ENCODE data around the gene UBD. TPM values are rescaled to one million over a fixed set of nuclear protein-coding genes. Genes with fewer than 3 reads are reported as not detected.

Gene UBD
- total and polyA plus RNA-seq, 2 of the 13 experiments (the other 11 are each of a cell fraction or from before 2014, with no cell fraction given): 13.9 to 172 TPM

DNA sequence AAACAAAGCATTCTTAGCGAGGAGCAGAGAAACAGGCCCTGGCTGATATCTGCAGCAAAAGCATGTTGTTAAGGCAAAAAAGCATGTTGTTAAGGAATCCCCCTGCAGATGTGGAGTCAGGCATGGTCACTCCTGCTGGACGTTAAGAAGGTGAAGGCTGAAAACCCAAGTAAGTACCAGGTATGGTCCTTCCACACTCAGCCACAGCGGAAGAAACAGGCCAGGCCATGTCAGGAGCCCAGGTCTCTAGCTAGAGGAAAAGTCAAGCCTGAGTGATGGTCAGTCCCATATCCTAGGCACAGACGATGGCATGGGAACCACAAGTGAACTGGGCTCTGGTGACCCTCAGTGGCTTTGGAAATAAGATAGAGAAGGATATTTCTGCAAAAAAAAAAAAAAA is 39.3 kb downstream of the UBD start:
- no peaks in the 10 kb centered on the region for H3K9me3 ChIP-seq (ENCODE audit: low read length)
- H3K27ac ChIP-seq (ENCODE audit: extremely low read length, insufficient read depth, low read length): no peak overlapping the region
- H2AFZ ChIP-seq (ENCODE audit: low read length): no peak overlapping the region
- ChIA-PET POLR2A (no interaction called here), CTCF (ENCODE audit: low intra/inter-chr PET ratio, low total read pairs) (no interaction called here)
- no peak overlapping the region for H3K9ac ChIP-seq (ENCODE audit: insufficient read depth, low read depth, low read length)
- DNase-seq (ENCODE audit: low spot score): no peak
- in situ Hi-C loops (cut with HindIII; ENCODE audit: extremely low pct_ligation_motif_present, low pct_unique_long_range_greater_than_20kb): no loop called here
- no peak for ATAC-seq
- H3K27me3 ChIP-seq (ENCODE audit: control insufficient read depth in 1 of 2, insufficient read depth in 2 of 2, low read length in 2 of 2): no peaks in the 10 kb centered on the region
- H3K4me2 ChIP-seq (ENCODE audit: low read depth, low read length): no peak overlapping the region
- no TSS peak for BruUV-seq (replicated peaks)
- TF ChIP-seq ZNF446 (CRISPR knock-in tag; IDR thresholded peaks at IDR 0.05) (no peak), HNRNPH1 (optimal IDR thresholded peaks at IDR 0.05; ENCODE audit: low read depth, low read length) (no peak), AGO2 (optimal IDR thresholded peaks at IDR 0.05; ENCODE audit: low read depth, low read length) (no peak), ZNF230 (CRISPR knock-in tag; IDR thresholded peaks at IDR 0.05) (no peak), ELF3 (CRISPR knock-in tag; IDR thresholded peaks at IDR 0.05) (no peak), ZFP36L2 (CRISPR knock-in tag; IDR thresholded peaks at IDR 0.05) (no peak), ZNF274 (CRISPR knock-in tag; IDR thresholded peaks at IDR 0.05) (no peak), PHF20 (CRISPR knock-in tag; IDR thresholded peaks at IDR 0.05) (no peak), ZNF180 (CRISPR knock-in tag; IDR thresholded peaks at IDR 0.05; ENCODE audit: borderline replicate concordance, low read depth) (no peak), HES4 (CRISPR knock-in tag; IDR thresholded peaks at IDR 0.05; ENCODE audit: borderline replicate concordance) (no peak), ELF1 (CRISPR knock-in tag; IDR thresholded peaks at IDR 0.05) (no peak), SP4 (CRISPR knock-in tag; IDR thresholded peaks at IDR 0.05) (no peak), RFXAP (CRISPR knock-in tag; IDR thresholded peaks at IDR 0.05; ENCODE audit: borderline replicate concordance) (no peak), BORCS8-MEF2B (CRISPR knock-in tag; IDR thresholded peaks at IDR 0.05) (no peak), ZNF235 (CRISPR knock-in tag; IDR thresholded peaks at IDR 0.05; ENCODE audit: borderline replicate concordance) (no peak), SRSF9 (IDR thresholded peaks at IDR 0.05; ENCODE audit: borderline replicate concordance, insufficient read depth, low read depth, low read length, poor library complexity, severe bottlenecking) (no peak)
- TF ChIP-seq, protein P1, sequence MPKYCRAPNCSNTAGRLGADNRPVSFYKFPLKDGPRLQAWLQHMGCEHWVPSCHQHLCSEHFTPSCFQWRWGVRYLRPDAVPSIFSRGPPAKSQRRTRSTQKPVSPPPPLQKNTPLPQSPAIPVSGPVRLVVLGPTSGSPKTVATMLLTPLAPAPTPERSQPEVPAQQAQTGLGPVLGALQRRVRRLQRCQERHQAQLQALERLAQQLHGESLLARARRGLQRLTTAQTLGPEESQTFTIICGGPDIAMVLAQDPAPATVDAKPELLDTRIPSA (CRISPR knock-in tag; IDR thresholded peaks at IDR 0.05; ENCODE audit: borderline replicate concordance): no peak
- TF ChIP-seq, protein P2, sequence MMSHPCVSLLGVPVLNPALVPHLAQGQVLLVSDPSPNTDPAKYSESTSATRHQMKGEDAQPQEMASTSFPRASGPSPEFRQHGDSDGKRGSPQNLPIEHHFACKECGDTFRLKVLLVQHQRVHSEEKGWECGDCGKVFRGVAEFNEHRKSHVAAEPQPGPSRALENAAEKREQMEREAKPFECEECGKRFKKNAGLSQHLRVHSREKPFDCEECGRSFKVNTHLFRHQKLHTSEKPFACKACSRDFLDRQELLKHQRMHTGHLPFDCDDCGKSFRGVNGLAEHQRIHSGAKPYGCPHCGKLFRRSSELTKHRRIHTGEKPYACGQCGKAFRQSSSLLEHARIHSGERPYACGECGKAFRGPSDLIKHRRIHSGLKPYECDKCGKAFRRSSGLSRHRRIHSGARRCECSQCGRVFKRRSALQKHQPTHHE (CRISPR knock-in tag; IDR thresholded peaks at IDR 0.05; ENCODE audit: borderline replicate concordance): no peak
- TF ChIP-seq, protein P3, sequence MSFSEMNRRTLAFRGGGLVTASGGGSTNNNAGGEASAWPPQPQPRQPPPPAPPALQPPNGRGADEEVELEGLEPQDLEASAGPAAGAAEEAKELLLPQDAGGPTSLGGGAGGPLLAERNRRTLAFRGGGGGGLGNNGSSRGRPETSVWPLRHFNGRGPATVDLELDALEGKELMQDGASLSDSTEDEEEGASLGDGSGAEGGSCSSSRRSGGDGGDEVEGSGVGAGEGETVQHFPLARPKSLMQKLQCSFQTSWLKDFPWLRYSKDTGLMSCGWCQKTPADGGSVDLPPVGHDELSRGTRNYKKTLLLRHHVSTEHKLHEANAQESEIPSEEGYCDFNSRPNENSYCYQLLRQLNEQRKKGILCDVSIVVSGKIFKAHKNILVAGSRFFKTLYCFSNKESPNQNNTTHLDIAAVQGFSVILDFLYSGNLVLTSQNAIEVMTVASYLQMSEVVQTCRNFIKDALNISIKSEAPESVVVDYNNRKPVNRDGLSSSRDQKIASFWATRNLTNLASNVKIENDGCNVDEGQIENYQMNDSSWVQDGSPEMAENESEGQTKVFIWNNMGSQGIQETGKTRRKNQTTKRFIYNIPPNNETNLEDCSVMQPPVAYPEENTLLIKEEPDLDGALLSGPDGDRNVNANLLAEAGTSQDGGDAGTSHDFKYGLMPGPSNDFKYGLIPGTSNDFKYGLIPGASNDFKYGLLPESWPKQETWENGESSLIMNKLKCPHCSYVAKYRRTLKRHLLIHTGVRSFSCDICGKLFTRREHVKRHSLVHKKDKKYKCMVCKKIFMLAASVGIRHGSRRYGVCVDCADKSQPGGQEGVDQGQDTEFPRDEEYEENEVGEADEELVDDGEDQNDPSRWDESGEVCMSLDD (CRISPR knock-in tag; IDR thresholded peaks at IDR 0.05; ENCODE audit: borderline replicate concordance): no peak
- H3K79me2 ChIP-seq (ENCODE audit: insufficient read depth, low read length): no peaks in the 10 kb centered on the region
- no peaks in the 10 kb centered on the region for H3K4me1 ChIP-seq (ENCODE audit: insufficient read depth, low read length)
- FAIRE-seq: no peak
- no peaks in the 10 kb centered on the region for H4K20me1 ChIP-seq (ENCODE audit: insufficient read depth, low read length)
- no peaks in the 10 kb centered on the region for H3K36me3 ChIP-seq (replicated peaks in 1 of 2; ENCODE audit: control insufficient read depth in 1 of 2, insufficient read depth in 2 of 2, low read length in 2 of 2)
- no peak overlapping the region for H3K4me3 ChIP-seq (replicated peaks in 1 of 3; ENCODE audit: insufficient read depth in 1 of 3, low read depth in 2 of 3, low read length in 3 of 3)
- intact Hi-C loops (cut with micrococcal nuclease; ENCODE audit: unreplicated experiment): no loop called here
- WGBS (ENCODE audit: low lambda C conversion rate): 29% methylated on average over 4 of the region's 4 CpGs

Measured in HepG2 (cell line).